T-cell (primary cell): ENCODE results near the gene PTPRD. TPM values are rescaled to one million over a fixed set of nuclear protein-coding genes. Genes with fewer than 3 reads are reported as not detected.

Experiments used
- ATAC-seq, 4 experiments: fragments of 200-7000 bp in 3 of 4; fragments of 150-1000 bp in 1 of 4; cut with Tn5 transposase; replicated peaks in 1 of 4; 1 replicate in 3 of 4; 2 replicates in 1 of 4; pipeline ENCODE4 v1.10.0; 2021; ENCODE audit warnings: moderate library complexity in 3 of 4, mild to moderate bottlenecking in 2 of 4, moderate number of reproducible peaks in 1 of 4
- CTCF ChIA-PET, 2 donors: fragments of 300-600 bp; sonication (Branson Sonifier 250); formaldehyde crosslinking; loops; one replicate each; lab custom pipeline; 2022; ENCODE audit warnings: antibody characterized with exemption in 2 of 2; lab: Charles Lee
- POLR2A ChIA-PET, 2 donors: fragments of 300-600 bp; sonication (Branson Sonifier 250); formaldehyde crosslinking; loops; one replicate each; lab custom pipeline; 2022; ENCODE audit warnings: antibody characterized with exemption in 2 of 2; lab: Charles Lee
- DNase-seq, 35 experiments: peaks; one replicate each; pipeline versions ENCODE4 v3.0.0 to v3.0.0-alpha.2; 2013 to 2023
- H3K27ac ChIP-seq: one replicate; pipeline ENCODE4 v1.5.1; 2013; ENCODE audit warnings: low read length
- H3K27me3 ChIP-seq, 2 experiments: replicated peaks in 1 of 2; 1 replicate in 1 of 2; 2 replicates in 1 of 2; pipeline versions ENCODE4 v1.6.1 to v1.7.0; 2013; ENCODE audit warnings: low read length in 1 of 2, mixed read lengths in 1 of 2; ENCODE audit not compliant: control insufficient read depth in 2 of 2, insufficient read depth in 2 of 2; ENCODE audit errors: extremely low read depth in 1 of 2
- H3K36me3 ChIP-seq, 2 donors: 1 replicate in 1 of 2; 2 replicates in 1 of 2; pipeline versions ENCODE4 v1.6.1 to v1.7.0; 2013; ENCODE audit warnings: low read length in 1 of 2; ENCODE audit not compliant: control insufficient read depth in 2 of 2, insufficient read depth in 1 of 2; ENCODE audit errors: extremely low read depth in 1 of 2
- H3K4me1 ChIP-seq, 2 experiments: 1 replicate in 1 of 2; 2 replicates in 1 of 2; pipeline versions ENCODE4 v1.6.1 to v1.7.0; 2013; ENCODE audit warnings: low read length in 2 of 2, mixed read lengths in 1 of 2; ENCODE audit not compliant: insufficient read depth in 2 of 2, control insufficient read depth in 1 of 2; ENCODE audit errors: extremely low read depth in 1 of 2
- H3K4me3 ChIP-seq, 2 donors: 1 replicate in 1 of 2; 2 replicates in 1 of 2; pipeline versions ENCODE4 v1.5.1 to v1.7.0; 2013; ENCODE audit warnings: mild to moderate bottlenecking in 2 of 2, low read length in 1 of 2, moderate library complexity in 1 of 2; ENCODE audit not compliant: control insufficient read depth in 1 of 2; ENCODE audit errors: extremely low read depth in 1 of 2
- H3K9me3 ChIP-seq: 2 replicates; pipeline ENCODE4 v1.7.0; 2013
- H3K27ac Mint-ChIP-seq, 2 donors: one replicate each; pipeline ENCODE4 v1.8.0; 2020 to 2021; ENCODE audit warnings: mild to moderate bottlenecking in 2 of 2, mixed read lengths in 2 of 2
- H3K27me3 Mint-ChIP-seq, 2 donors: one replicate each; pipeline ENCODE4 v1.8.0; 2021 to 2022; ENCODE audit warnings: mixed read lengths in 2 of 2
- H3K36me3 Mint-ChIP-seq: one replicate; pipeline ENCODE4 v1.8.0; 2021; ENCODE audit warnings: mixed read lengths
- H3K4me1 Mint-ChIP-seq, 3 donors: one replicate each; pipeline ENCODE4 v1.8.0; 2020 to 2022; ENCODE audit warnings: mixed read lengths in 3 of 3, mild to moderate bottlenecking in 1 of 3
- H3K4me3 Mint-ChIP-seq, 3 donors: one replicate each; pipeline ENCODE4 v1.8.0; 2020 to 2022; ENCODE audit warnings: mild to moderate bottlenecking in 3 of 3, mixed read lengths in 3 of 3, moderate library complexity in 3 of 3
- H3K9me3 Mint-ChIP-seq, 3 donors: one replicate each; pipeline ENCODE4 v1.8.0; 2020 to 2022; ENCODE audit warnings: mixed read lengths in 3 of 3
- WGBS: methylation state at CpG from one replicate; pipeline ENCODE4 v1.1.5; 2013; ENCODE audit warnings: missing lambda C conversion rate; ENCODE audit not compliant: insufficient coverage; 5-methylcytosine and 5-hydroxymethylcytosine counted together
- total RNA-seq, 35 experiments: library from RNA in 6 of 35; stranded (reverse) in 6 of 35; fragments of 120-200 nt in 1 of 35; gene quantifications; one replicate each; pipeline versions ENCODE4 v1.2.1 to v1.2.4 and lab custom pipeline; 2013 to 2026

The PTPRD gene
- total RNA-seq, 5 donors from 2014 or later (not counting 1 experiment from before 2014, with no cell fraction given) = 0.13 to 0.61 (median 0.38) TPM; not detected in 2

- Histone ChIP-seq H3K27ac (no peak overlapping the region), H3K36me3 (no peaks in the 10 kb centered on the region), H3K9me3 (no peaks in the 10 kb centered on the region), H3K4me3 (no peak overlapping the region), H3K4me1 (no peaks in the 10 kb centered on the region), H3K27me3 (no peaks in the 10 kb centered on the region)
- DNase-seq (no peak), ATAC-seq (no peak)
- H3K27me3 Mint-ChIP-seq = no peaks in the 10 kb centered on the region
- ChIA-PET CTCF (no interaction called here), POLR2A (no interaction called here)
- H3K4me1 Mint-ChIP-seq = no peaks in the 10 kb centered on the region
- no peak overlapping the region for H3K27ac Mint-ChIP-seq
- H3K4me3 Mint-ChIP-seq = no peak overlapping the region
- no peaks in the 10 kb centered on the region for H3K36me3 Mint-ChIP-seq
- 88% methylated on average over 2 of the region's 6 CpGs for WGBS
- no peaks in the 10 kb centered on the region for H3K9me3 Mint-ChIP-seq
Measured at GRCh38 chr9:8647824-8648223, 1965.0 kb downstream of the PTPRD start.

- ChIA-PET POLR2A (no interaction called here), CTCF (no interaction called here)
- H3K4me3 Mint-ChIP-seq = no peak overlapping the region
- Histone ChIP-seq H3K27me3 (no peaks in the 10 kb centered on the region), H3K36me3 (no peaks in the 10 kb centered on the region), H3K4me1 (no peaks in the 10 kb centered on the region), H3K9me3 (no peaks in the 10 kb centered on the region), H3K27ac (no peak overlapping the region), H3K4me3 (no peak overlapping the region)
- H3K27ac Mint-ChIP-seq = no peak overlapping the region
- no peaks in the 10 kb centered on the region for H3K4me1 Mint-ChIP-seq
- no peaks in the 10 kb centered on the region for H3K36me3 Mint-ChIP-seq
- H3K9me3 Mint-ChIP-seq = no peaks in the 10 kb centered on the region
- no peaks in the 10 kb centered on the region for H3K27me3 Mint-ChIP-seq
- no peak for DNase-seq
- WGBS = 96% methylated on average over 4 of the region's 10 CpGs
- ATAC-seq = no peak
Measured at GRCh38 chr9:8644571-8644970, 1968.2 kb downstream of the PTPRD start.

- H3K27me3 ChIP-seq = no peaks in the 10 kb centered on the region
- no peaks in the 10 kb centered on the region for H3K9me3 ChIP-seq
- no peaks in the 10 kb centered on the region for H3K4me1 Mint-ChIP-seq
- H3K27ac ChIP-seq = no peak overlapping the region
- POLR2A ChIA-PET = no interaction called here
- no peaks in the 10 kb centered on the region for H3K9me3 Mint-ChIP-seq
- H3K4me1 ChIP-seq = no peaks in the 10 kb centered on the region
- no peak for DNase-seq
- CTCF ChIA-PET = no interaction called here
- H3K27me3 Mint-ChIP-seq = no peaks in the 10 kb centered on the region
- no peak overlapping the region for H3K4me3 Mint-ChIP-seq
- no peaks in the 10 kb centered on the region for H3K36me3 Mint-ChIP-seq
- peak in 1 of 4 experiments; percentile 24 for ATAC-seq
- 92% methylated on average over 4 of the region's 5 CpGs for WGBS
- H3K27ac Mint-ChIP-seq = no peak overlapping the region
- H3K36me3 ChIP-seq = no peaks in the 10 kb centered on the region
- H3K4me3 ChIP-seq = no peak overlapping the region
Measured at GRCh38 chr9:8643896-8644295, 1968.9 kb downstream of the PTPRD start.

- 77% methylated on average over 6 of the region's 6 CpGs for WGBS
- H3K9me3 Mint-ChIP-seq = no peaks in the 10 kb centered on the region
- Histone ChIP-seq H3K9me3 (no peaks in the 10 kb centered on the region), H3K27me3 (no peaks in the 10 kb centered on the region), H3K4me3 (no peak overlapping the region), H3K27ac (no peak overlapping the region), H3K36me3 (no peaks in the 10 kb centered on the region), H3K4me1 (no peaks in the 10 kb centered on the region)
- H3K27ac Mint-ChIP-seq = no peak overlapping the region
- H3K4me3 Mint-ChIP-seq = no peak overlapping the region
- no peaks in the 10 kb centered on the region for H3K4me1 Mint-ChIP-seq
- ATAC-seq = no peak
- POLR2A ChIA-PET = no interaction called here
- no peak for DNase-seq
- CTCF ChIA-PET = no interaction called here
- no peaks in the 10 kb centered on the region for H3K27me3 Mint-ChIP-seq
- no peaks in the 10 kb centered on the region for H3K36me3 Mint-ChIP-seq
Measured at GRCh38 chr9:8643464-8643863, 1969.3 kb downstream of the PTPRD start.

- Mint-ChIP-seq H3K4me1 (no peaks in the 10 kb centered on the region), H3K4me3 (no peak overlapping the region), H3K36me3 (no peaks in the 10 kb centered on the region), H3K9me3 (no peaks in the 10 kb centered on the region), H3K27me3 (no peaks in the 10 kb centered on the region), H3K27ac (no peak overlapping the region)
- Histone ChIP-seq H3K9me3 (no peaks in the 10 kb centered on the region), H3K27me3 (no peaks in the 10 kb centered on the region), H3K4me1 (no peaks in the 10 kb centered on the region), H3K27ac (no peak overlapping the region), H3K4me3 (no peak overlapping the region), H3K36me3 (no peaks in the 10 kb centered on the region)
- WGBS = no CpG with 5 or more reads among the region's 3 CpGs
- no peak for DNase-seq
- ATAC-seq = no peak
- ChIA-PET POLR2A (no interaction called here), CTCF (no interaction called here)
Measured at GRCh38 chr9:8640761-8641160, 1972.0 kb downstream of the PTPRD start.

- DNase-seq (no peak), ATAC-seq (no peak)
- no peaks in the 10 kb centered on the region for H3K4me1 ChIP-seq
- Mint-ChIP-seq H3K27ac (no peak overlapping the region), H3K36me3 (no peaks in the 10 kb centered on the region), H3K9me3 (no peaks in the 10 kb centered on the region), H3K4me3 (no peak overlapping the region), H3K4me1 (no peaks in the 10 kb centered on the region), H3K27me3 (no peaks in the 10 kb centered on the region)
- no peak overlapping the region for H3K27ac ChIP-seq
- H3K36me3 ChIP-seq = no peaks in the 10 kb centered on the region
- CTCF ChIA-PET = no interaction called here
- WGBS = no CpG with 5 or more reads among the region's 1 CpG
- POLR2A ChIA-PET = no interaction called here
- H3K4me3 ChIP-seq = no peak overlapping the region
- H3K27me3 ChIP-seq = no peaks in the 10 kb centered on the region
- H3K9me3 ChIP-seq = no peaks in the 10 kb centered on the region
Measured at GRCh38 chr9:8637626-8638025, 1975.2 kb downstream of the PTPRD start.

GRCh38 chr9:8633784-8634183, 1979.0 kb downstream of the PTPRD start:
- H3K27ac Mint-ChIP-seq = no peak overlapping the region
- H3K27me3 Mint-ChIP-seq = peaks cover 0 to 3% of the 10 kb centered on the region in 2 donors
- ChIA-PET POLR2A (no interaction called here), CTCF (no interaction called here)
- no peak for DNase-seq
- Histone ChIP-seq H3K36me3 (no peaks in the 10 kb centered on the region), H3K27me3 (no peaks in the 10 kb centered on the region), H3K4me3 (no peak overlapping the region), H3K4me1 (no peaks in the 10 kb centered on the region), H3K27ac (no peak overlapping the region), H3K9me3 (no peaks in the 10 kb centered on the region)
- H3K4me1 Mint-ChIP-seq = no peaks in the 10 kb centered on the region
- WGBS = 45% methylated on average over 2 of the region's 3 CpGs
- no peaks in the 10 kb centered on the region for H3K9me3 Mint-ChIP-seq
- no peak overlapping the region for H3K4me3 Mint-ChIP-seq
- no peak for ATAC-seq
- no peaks in the 10 kb centered on the region for H3K36me3 Mint-ChIP-seq
